ENCODE results near the gene RASGEF1C. TPM values are rescaled to one million over a fixed set of nuclear protein-coding genes. Genes with fewer than 3 reads are reported as not detected.

Gene RASGEF1C
- total and polyA plus RNA-seq, 2 experiments from 2014 or later, result 0.40 to 0.42 TPM

DNA sequence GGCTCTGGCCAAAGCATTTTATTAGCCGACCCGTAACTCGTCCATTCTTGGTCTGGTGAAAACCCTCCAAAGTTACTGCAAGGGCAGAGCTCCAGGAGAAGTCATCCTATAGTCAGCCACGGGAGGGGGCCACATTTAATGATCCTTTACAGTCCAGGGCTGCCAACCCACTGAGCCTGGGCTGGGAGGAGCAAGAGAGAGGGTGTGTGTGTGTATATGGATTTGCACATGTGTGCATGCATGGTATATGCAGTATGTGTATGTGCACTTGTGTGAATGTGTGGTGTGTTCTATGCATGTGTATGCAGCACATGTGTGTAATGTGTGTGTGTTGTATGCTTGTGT lies 4.2 kb upstream of the RASGEF1C start:
- ATAC-seq (no peak), DNase-seq (ENCODE audit: low spot score) (no peak)
- H3K4me1 ChIP-seq (ENCODE audit: insufficient read depth), result no peaks in the 10 kb centered on the region
- Mint-ChIP-seq H3K4me3 (no peak overlapping the region), H3K36me3 (ENCODE audit: low read depth) (peaks cover 3% of the 10 kb centered on the region; the same call in 1 of the 3 replicates), H3K4me1 (peaks cover 3% of the 10 kb centered on the region; the same call in 2 of the 3 replicates), H3K27ac (no peak overlapping the region), H3K27me3 (ENCODE audit: insufficient read depth, low read depth, poor library complexity) (peaks cover 19% of the 10 kb centered on the region), H3K9me3 (peaks cover 9% of the 10 kb centered on the region)
- TF ChIP-seq JUNB (IDR thresholded peaks at IDR 0.05; ENCODE audit: unreplicated experiment) (no peak), CREB1 (CRISPR knock-in tag; IDR thresholded peaks at IDR 0.05; ENCODE audit: low read depth) (no peak), ZNF331 (CRISPR knock-in tag; IDR thresholded peaks at IDR 0.05; ENCODE audit: low read depth) (no peak), POLR2AphosphoS5 (IDR thresholded peaks at IDR 0.05; ENCODE audit: low read depth) (no peak), EZH2phosphoT487 (IDR thresholded peaks at IDR 0.05; ENCODE audit: unreplicated experiment) (no peak), NANOG (IDR thresholded peaks at IDR 0.05; ENCODE audit: borderline replicate concordance) (no peak), STAT1 (IDR thresholded peaks at IDR 0.05; ENCODE audit: unreplicated experiment) (no peak), ETS1 (IDR thresholded peaks at IDR 0.05) (no peak), EZH2 (IDR thresholded peaks at IDR 0.05; ENCODE audit: low read depth, unreplicated experiment) (no peak), ZNF114 (CRISPR knock-in tag; IDR thresholded peaks at IDR 0.05) (no peak)
- TF ChIP-seq, protein P1, sequence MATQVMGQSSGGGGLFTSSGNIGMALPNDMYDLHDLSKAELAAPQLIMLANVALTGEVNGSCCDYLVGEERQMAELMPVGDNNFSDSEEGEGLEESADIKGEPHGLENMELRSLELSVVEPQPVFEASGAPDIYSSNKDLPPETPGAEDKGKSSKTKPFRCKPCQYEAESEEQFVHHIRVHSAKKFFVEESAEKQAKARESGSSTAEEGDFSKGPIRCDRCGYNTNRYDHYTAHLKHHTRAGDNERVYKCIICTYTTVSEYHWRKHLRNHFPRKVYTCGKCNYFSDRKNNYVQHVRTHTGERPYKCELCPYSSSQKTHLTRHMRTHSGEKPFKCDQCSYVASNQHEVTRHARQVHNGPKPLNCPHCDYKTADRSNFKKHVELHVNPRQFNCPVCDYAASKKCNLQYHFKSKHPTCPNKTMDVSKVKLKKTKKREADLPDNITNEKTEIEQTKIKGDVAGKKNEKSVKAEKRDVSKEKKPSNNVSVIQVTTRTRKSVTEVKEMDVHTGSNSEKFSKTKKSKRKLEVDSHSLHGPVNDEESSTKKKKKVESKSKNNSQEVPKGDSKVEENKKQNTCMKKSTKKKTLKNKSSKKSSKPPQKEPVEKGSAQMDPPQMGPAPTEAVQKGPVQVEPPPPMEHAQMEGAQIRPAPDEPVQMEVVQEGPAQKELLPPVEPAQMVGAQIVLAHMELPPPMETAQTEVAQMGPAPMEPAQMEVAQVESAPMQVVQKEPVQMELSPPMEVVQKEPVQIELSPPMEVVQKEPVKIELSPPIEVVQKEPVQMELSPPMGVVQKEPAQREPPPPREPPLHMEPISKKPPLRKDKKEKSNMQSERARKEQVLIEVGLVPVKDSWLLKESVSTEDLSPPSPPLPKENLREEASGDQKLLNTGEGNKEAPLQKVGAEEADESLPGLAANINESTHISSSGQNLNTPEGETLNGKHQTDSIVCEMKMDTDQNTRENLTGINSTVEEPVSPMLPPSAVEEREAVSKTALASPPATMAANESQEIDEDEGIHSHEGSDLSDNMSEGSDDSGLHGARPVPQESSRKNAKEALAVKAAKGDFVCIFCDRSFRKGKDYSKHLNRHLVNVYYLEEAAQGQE (IDR thresholded peaks at IDR 0.05; ENCODE audit: unreplicated experiment), result no peak
- H3K4me2 ChIP-seq, result no peak overlapping the region
- 0 out of 2 replicates have a peak, but pooled peaks cover 7% of the 10 kb centered on the region for H3F3A ChIP-seq (replicated peaks; ENCODE audit: low read depth)
- H2AFZ ChIP-seq, result no peak overlapping the region
- no peaks in the 10 kb centered on the region for H3K36me3 ChIP-seq (ENCODE audit: insufficient read depth)
- no peaks in the 10 kb centered on the region for H4K20me1 ChIP-seq (replicated peaks; ENCODE audit: insufficient read depth)
- H3K27ac ChIP-seq (ENCODE audit: low read depth), result no peak overlapping the region
- no peaks in the 10 kb centered on the region for H3K9me2 ChIP-seq (ENCODE audit: insufficient read depth)
- no peaks in the 10 kb centered on the region for H3K79me2 ChIP-seq (replicated peaks; ENCODE audit: insufficient read depth)
- peaks cover 17% of the 10 kb centered on the region for H3K27me3 ChIP-seq (ENCODE audit: insufficient read depth)
- H3K4me3 ChIP-seq, result no peak overlapping the region

All from GM23338 (cell line).